Measurements from ENCODE around the gene LENG8.

DNA sequence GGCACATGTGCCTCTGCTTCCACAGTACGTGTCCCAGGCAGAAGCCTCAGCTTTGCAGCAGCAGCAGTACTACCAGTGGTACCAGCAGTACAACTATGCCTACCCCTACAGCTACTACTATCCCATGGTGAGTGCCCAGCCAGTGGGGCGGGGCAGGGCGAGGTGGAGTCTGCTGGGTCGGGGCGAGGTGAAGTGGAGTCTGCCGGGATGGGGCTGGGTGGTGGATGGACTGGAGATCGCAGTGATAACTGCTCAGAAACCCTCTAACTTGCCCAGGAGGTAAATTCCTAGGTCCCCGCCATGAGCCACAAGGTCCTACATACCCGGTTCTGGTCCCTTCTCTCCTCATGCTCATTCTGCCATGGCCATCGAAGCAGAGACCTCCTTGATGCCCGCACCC lies 3.6 kb downstream of the LENG8 start:
- TF ChIP-seq, protein P1, sequence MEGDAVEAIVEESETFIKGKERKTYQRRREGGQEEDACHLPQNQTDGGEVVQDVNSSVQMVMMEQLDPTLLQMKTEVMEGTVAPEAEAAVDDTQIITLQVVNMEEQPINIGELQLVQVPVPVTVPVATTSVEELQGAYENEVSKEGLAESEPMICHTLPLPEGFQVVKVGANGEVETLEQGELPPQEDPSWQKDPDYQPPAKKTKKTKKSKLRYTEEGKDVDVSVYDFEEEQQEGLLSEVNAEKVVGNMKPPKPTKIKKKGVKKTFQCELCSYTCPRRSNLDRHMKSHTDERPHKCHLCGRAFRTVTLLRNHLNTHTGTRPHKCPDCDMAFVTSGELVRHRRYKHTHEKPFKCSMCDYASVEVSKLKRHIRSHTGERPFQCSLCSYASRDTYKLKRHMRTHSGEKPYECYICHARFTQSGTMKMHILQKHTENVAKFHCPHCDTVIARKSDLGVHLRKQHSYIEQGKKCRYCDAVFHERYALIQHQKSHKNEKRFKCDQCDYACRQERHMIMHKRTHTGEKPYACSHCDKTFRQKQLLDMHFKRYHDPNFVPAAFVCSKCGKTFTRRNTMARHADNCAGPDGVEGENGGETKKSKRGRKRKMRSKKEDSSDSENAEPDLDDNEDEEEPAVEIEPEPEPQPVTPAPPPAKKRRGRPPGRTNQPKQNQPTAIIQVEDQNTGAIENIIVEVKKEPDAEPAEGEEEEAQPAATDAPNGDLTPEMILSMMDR (conservative IDR thresholded peaks at IDR 0.05) = no peak
- TF ChIP-seq ZFX (IDR thresholded peaks at IDR 0.05) = no peak

All from C4-2B (cell line).